ENCODE data around the gene PRSS38. TPM values are rescaled to one million over a fixed set of nuclear protein-coding genes. Genes with fewer than 3 reads are reported as not detected.

PRSS38 gene
- total and polyA plus RNA-seq, 2 donors (not counting 3 experiments of a cell fraction or from before 2014, with no cell fraction given) = not detected

- intact Hi-C loops (cut with micrococcal nuclease) = no loop called here
- TF ChIP-seq EZH2 (IDR thresholded peaks at IDR 0.05; ENCODE audit: borderline replicate concordance, low read depth, low read length, severe bottlenecking) (no peak), CTCF (IDR thresholded peaks at IDR 0.05; ENCODE audit: extremely low read depth in 1 of 2, insufficient read depth in 1 of 2, low read depth in 1 of 2, low read length in 2 of 2) (no peak), FOS (IDR thresholded peaks at IDR 0.05; ENCODE audit: borderline replicate concordance, insufficient read depth, low read length) (no peak), MYC (IDR thresholded peaks at IDR 0.05; ENCODE audit: low read depth, low read length) (no peak), JUN (IDR thresholded peaks at IDR 0.05; ENCODE audit: borderline replicate concordance, insufficient read depth, insufficient read length, low read depth) (no peak), POLR2A (IDR thresholded peaks at IDR 0.05; ENCODE audit: low read depth, low read length) (no peak), GATA2 (IDR thresholded peaks at IDR 0.05; ENCODE audit: insufficient read depth, insufficient read length, low read depth, low read length) (no peak), POLR2AphosphoS5 (IDR thresholded peaks at IDR 0.05; ENCODE audit: insufficient read depth, low read depth, low read length) (no peak), MAX (IDR thresholded peaks at IDR 0.05; ENCODE audit: insufficient read depth, insufficient read length) (no peak)
- dilution Hi-C loops (cut with MboI; ENCODE audit: extremely low pct_ligation_motif_present, low sequenced_read_pairs) = no loop called here
Observed at GRCh38 chr1:227791425-227792143, 23.9 kb upstream of the PRSS38 start.

More at GRCh38 chr1:227791425-227792143, 23.9 kb upstream of the PRSS38 start:
- Histone ChIP-seq H3K4me1 (ENCODE audit: control insufficient read depth, extremely low read depth, insufficient read depth, low read length) (peaks cover 9% of the 10 kb centered on the region), H2AFZ (ENCODE audit: low read depth, low read length) (no peak overlapping the region), H4K20me1 (replicated peaks; ENCODE audit: control insufficient read depth, extremely low read depth, insufficient read depth, low read length) (no peaks in the 10 kb centered on the region), H3K4me2 (ENCODE audit: insufficient read depth, low read length) (no peak overlapping the region), H3K79me2 (ENCODE audit: control insufficient read depth, insufficient read depth, low read length) (no peaks in the 10 kb centered on the region), H3K36me3 (ENCODE audit: control insufficient read depth in 2 of 2, extremely low read depth in 1 of 2, insufficient read depth in 2 of 2, low read length in 2 of 2) (no peaks in the 10 kb centered on the region), H3K9me1 (replicated peaks; ENCODE audit: control insufficient read depth, extremely low read depth, insufficient read depth, low read length) (no peaks in the 10 kb centered on the region), H3K9me3 (replicated peaks; ENCODE audit: control insufficient read depth, insufficient read depth, low read length) (no peaks in the 10 kb centered on the region), H3K27ac (ENCODE audit: insufficient read depth, low read depth, low read length) (no peak overlapping the region), H3K9ac (replicated peaks; ENCODE audit: extremely low read depth, insufficient read depth, low read length) (no peak overlapping the region), H3K27me3 (ENCODE audit: control insufficient read depth in 2 of 2, insufficient read depth in 2 of 2, low read length in 2 of 2) (no peaks in the 10 kb centered on the region), H3K4me3 (replicated peaks in 1 of 3; ENCODE audit: insufficient read depth in 1 of 3, low read depth in 1 of 3, low read length in 3 of 3) (no peak overlapping the region)
- BruUV-seq (replicated peaks) = no TSS peak
- CTCF ChIA-PET = no interaction called here
- no peak for DNase-seq (ENCODE audit: low read depth, low spot score)
- POLR2A ChIA-PET = no interaction called here
- FAIRE-seq = no peak
